CD4-positive, alpha-beta T cell treated with Interleukin-4 for 4 hours (primary cell): Measurements from ENCODE around the gene STXBP4.

Source experiments
- DNase-seq: peaks from one replicate; pipeline ENCODE4 v3.0.0-alpha.2; 2020

The STXBP4 gene

DNA sequence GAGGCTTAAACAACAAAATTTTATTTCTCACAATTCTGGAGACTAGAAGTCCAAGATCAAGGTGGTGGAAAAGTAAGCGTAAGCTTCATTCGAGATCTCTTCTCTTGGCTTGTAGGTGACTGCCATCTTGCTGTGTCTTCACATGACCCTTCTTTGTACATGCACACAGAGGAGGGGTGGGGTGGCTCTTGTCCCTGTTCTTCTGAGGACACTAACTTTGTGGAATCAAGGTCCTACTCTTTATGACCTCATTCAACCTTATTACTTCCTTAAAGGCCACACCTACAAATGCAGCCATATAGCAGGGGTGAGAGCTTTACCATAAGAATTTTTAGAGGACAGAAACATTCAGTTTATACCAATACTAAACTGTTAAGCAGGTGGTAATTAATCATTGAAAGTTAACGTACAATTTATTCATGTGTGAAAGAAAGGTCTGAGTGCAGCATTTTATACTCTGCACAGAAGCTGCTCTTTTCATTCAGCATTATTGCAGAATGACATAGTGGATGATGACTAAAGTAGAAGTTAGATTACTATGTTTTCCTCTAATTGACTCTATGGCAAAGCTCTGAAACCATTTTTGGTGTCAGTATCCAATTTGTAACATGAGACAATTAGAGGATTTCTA, 156.3 kb downstream of the STXBP4 start:
- no peak for DNase-seq

- no peak for DNase-seq
Measured at GRCh38 chr17:55133583-55133982, 165.0 kb downstream of the STXBP4 start.

GRCh38 chr17:55134486-55135157, 166.1 kb downstream of the STXBP4 start:
- no peak for DNase-seq

DNA sequence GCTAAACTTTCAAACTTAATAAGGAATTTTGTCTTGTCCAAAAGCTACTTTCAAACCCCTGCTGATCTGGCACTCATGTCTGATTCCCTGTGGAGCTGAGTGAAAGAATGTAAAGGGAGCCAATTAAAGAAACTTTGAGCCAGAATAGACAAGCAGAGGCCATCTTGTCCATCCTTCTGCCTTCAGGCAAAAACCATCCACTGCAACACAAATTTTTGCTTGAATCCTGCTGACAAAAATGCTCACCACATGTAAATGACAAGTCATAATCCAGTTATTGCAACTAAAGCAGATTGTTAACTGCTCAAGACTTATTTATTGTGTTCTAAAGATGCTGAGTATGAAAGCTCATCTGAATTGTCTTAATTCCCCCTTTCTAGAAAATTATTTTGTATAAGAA, 172.2 kb downstream of the STXBP4 start:
- DNase-seq: no peak

DNA sequence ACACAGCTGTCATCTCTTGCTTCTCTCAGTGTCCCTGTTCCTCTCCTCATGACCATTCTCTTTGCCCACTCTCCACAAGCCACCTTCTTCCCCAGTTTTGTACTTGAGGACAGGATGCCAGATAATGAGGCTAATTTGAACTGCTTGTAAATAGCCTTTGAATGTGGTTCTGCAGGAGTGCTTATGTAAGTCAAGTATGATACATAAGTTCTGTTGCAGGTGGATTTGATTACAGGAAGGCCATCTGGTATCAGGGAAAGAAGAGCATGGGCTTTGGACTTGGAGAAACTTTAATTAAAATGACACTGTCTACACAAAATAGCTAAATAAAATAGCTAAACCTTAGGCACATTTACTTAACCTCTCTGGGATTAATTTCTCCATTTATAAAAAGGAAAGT, 176.0 kb downstream of the STXBP4 start:
- DNase-seq: no peak

GRCh38 chr17:55149485-55149884, 180.9 kb downstream of the STXBP4 start:
- no peak for DNase-seq

DNA sequence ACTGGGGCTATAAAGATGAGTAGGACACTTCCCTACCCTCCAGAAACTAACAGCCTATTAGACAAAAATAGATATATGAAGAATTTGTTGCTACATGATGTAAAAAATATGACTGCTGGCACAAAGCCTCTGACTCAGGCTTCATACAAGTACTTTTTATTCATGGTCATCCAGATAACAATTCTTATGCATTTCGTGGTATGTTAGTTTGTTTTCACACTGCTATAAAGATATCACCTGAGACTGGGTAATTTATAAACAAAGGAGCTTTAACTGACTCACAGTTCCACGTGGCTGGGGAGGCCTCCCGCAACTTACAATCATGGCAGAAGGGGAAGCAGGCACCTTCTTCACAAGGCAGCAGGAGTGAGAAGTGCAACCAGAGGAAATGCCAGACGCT, 183.7 kb downstream of the STXBP4 start:
- no peak for DNase-seq

DNA sequence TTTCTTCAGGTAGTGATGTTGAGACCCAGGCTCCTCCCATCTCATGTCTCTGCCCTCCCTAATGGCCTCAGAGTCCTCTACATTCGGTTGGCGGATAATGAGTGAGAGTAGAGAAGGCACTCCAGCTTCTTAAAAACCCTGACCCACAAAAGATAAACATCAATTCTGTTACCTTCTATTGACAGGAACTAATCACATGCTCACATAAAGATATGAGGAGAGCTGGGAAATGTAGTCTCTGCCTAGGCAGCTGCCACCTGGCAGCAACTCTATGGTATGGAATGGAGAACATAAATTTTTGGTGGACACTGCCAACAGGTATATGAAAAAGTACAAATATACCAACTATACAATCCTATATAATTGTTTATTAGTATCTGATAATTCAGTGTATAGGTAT, 185.5 kb downstream of the STXBP4 start:
- DNase-seq: no peak

GRCh38 chr17:55155856-55156560, 187.4 kb downstream of the STXBP4 start:
- DNase-seq: no peak

- DNase-seq: no peak
Measured at GRCh38 chr17:55157165-55157564, 188.6 kb downstream of the STXBP4 start.

- DNase-seq: no peak
Measured at GRCh38 chr17:55158439-55158838, 189.9 kb downstream of the STXBP4 start.

- no peak for DNase-seq
Measured at GRCh38 chr17:55159251-55159650, 190.7 kb downstream of the STXBP4 start.

DNA sequence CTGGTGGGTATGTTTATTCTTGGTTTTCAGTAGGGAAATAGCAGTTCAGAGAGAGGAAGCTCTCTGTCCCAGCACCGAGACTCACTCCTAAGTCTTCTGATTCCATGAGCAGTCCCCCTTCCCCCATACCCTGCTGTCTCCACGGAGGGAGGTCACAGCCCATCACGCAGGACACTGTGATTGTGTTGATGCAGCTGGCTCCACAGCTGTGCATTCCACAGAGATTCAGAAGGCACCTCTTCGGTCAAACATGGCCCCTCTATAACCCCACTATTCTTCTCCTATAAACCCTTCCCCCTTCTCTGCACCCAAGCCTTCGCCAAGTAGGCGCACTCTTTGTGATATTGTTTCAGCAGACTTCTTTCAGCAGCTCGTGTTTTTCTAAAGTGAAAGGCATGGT, 191.9 kb downstream of the STXBP4 start:
- DNase-seq: no peak

- peak; percentile 20 for DNase-seq
Measured at GRCh38 chr17:55161935-55162555, 193.5 kb downstream of the STXBP4 start.

DNA sequence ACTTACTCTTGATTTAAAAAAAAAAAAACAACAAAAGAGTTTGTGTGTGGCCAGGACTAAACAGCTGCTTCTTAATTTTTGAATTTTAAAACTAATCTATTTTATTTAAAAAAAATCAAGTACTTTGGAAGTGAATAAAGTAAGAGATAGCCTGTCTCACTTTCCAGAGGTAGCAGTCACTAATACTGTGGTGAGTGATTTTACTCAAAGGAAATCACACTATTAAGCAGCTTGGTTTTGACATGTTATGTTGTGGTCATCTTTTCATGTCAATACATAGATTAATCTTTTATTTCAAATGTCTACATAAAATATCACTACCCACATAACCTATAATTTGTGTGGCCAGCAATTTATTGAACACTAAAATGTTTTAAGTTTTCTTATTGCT, 194.0 kb downstream of the STXBP4 start:
- no peak for DNase-seq

DNA sequence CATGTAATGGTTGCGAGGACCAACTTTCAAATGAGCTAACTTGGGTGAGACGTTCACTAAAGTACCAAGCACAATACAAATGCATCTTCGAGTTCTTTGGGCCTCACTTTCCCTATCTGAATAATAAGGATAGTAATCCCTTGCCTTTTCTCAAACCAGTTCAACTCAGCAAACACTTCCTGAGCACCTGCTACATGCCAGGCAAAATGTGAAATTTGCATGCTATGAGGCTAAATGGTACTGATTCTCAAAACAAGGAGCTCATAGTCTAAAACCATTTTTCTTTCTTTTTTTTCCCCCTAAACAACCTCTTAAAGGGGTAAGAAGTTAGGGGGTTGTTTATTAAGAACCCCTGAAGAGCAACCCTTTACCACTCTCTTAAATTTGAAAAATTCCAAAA, 194.8 kb downstream of the STXBP4 start:
- DNase-seq: no peak

- no peak for DNase-seq
Measured at GRCh38 chr17:55166506-55166905, 197.9 kb downstream of the STXBP4 start.

DNA sequence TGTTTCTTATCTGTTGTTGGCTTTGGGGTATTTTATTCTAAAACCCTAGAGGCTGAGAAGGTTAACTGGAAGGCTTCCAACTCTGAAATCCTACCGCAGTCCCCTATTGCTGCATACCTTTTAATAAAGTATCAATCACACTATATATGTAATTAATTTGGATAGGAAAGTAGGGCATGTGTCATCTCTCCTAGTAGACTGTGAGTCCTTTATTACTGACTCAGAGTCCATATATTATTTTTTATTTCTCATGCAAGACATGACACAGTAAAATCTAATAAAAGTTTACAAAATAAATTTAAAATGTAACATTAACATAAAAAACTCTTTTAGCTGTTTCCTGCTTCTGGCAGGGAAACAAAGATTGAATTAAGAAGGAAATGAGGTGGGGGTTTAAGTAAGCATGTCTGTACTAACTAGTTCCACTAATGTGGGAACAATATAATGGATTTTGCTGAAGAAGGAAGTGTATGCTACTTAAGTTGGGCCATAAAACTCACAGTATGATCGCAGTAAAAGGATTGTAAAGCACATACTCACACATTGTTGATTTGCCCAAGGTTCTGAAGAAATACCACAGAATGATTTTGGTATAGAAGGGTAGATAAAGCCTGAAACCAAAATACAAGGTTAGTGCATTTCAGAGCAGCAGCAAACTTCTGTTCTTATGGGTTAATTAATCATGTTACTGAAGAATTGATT, 198.6 kb downstream of the STXBP4 start:
- no peak for DNase-seq

DNA sequence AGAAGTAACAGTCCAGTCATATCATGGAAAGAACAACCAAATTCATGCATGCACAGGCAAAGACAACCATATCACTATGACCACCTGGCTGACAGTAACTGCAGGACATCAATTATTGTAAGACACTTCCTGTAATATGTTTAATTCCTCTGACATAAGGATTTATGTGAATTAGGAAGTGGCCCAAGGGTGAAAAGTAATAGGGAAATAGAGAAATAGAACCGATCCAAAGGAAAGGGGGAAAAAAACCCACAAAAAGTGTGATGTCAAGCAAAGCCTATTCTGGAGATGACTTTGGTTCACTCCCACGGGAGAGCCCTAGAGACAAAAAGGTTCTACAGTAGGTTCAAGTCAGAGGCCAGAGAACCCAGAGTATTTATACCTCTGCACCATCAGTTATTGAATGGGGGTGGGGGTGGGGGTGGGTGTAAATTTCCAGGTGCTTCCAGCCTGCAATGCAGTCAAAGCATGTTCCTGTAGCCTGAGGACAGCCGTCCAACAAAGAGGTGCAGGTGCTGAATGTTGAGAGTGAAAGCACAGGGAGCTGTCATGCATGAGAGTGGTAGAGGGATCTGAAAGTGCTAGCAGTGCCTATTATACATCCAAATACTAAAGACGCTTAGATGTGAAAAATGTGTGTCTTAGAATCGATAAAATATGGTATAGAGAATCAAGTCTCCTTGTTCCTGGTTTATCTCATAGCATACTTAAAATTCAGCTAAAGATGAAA, 200.6 kb downstream of the STXBP4 start:
- DNase-seq: no peak

GRCh38 chr17:55171634-55172328, 203.2 kb downstream of the STXBP4 start:
- DNase-seq: no peak

GRCh38 chr17:55172612-55173011, 204.0 kb downstream of the STXBP4 start:
- no peak for DNase-seq

- DNase-seq: no peak
Measured at GRCh38 chr17:55174133-55174532, 205.6 kb downstream of the STXBP4 start.
